HEK293T (cell line): ENCODE measurements around the gene NPC1.

Source experiments
- CTCF ChIA-PET: fragments of 350-600 bp; formaldehyde crosslinking; extraction: SDS; loops from one replicate; lab custom pipeline; 2021; ENCODE audit warnings: antibody characterized with exemption, inconsistent platforms; lab: Yijun Ruan, JAX
- POLR2A ChIA-PET: fragments of 350-600 bp; formaldehyde crosslinking; extraction: SDS; loops from one replicate; lab custom pipeline; 2020; ENCODE audit warnings: antibody characterized with exemption, inconsistent platforms; lab: Yijun Ruan, JAX
- DNase-seq: peaks from one replicate; pipeline ENCODE4 v3.0.0; 2012; ENCODE audit warnings: mixed read lengths; ENCODE audit errors: extremely low spot score
- ARNT ChIP-seq: fragments of 450-650 bp; IDR thresholded peaks from 2 replicates; pipeline ENCODE4 v1.6.1; 2017; ENCODE audit warnings: mild to moderate bottlenecking
- BHLHE40 ChIP-seq: fragments of 450-650 bp; IDR thresholded peaks from 2 replicates; pipeline ENCODE4 v1.6.1; 2016; ENCODE audit warnings: mild to moderate bottlenecking, moderate library complexity, borderline replicate concordance
- CTBP1 ChIP-seq: fragments of 450-650 bp; IDR thresholded peaks from 2 replicates; pipeline ENCODE4 v1.6.1; 2016; ENCODE audit warnings: borderline replicate concordance
- ELF4 ChIP-seq: fragments of 450-650 bp; IDR thresholded peaks from 2 replicates; pipeline ENCODE4 v1.6.1; 2017; ENCODE audit warnings: antibody characterized with exemption
- FOXA1 ChIP-seq: fragments of 450-650 bp; IDR thresholded peaks from 2 replicates; pipeline ENCODE4 v1.6.1; 2016; ENCODE audit warnings: mild to moderate bottlenecking
- FOXK2 ChIP-seq: fragments of 450-650 bp; IDR thresholded peaks from 2 replicates; pipeline ENCODE4 v1.6.1; 2016; ENCODE audit warnings: mild to moderate bottlenecking
- FOXM1 ChIP-seq: fragments of 450-650 bp; IDR thresholded peaks from 2 replicates; pipeline ENCODE4 v1.6.1; 2017; ENCODE audit warnings: mild to moderate bottlenecking, borderline replicate concordance
- HDGF ChIP-seq: fragments of 450-650 bp; IDR thresholded peaks from 2 replicates; pipeline ENCODE4 v1.6.1; 2017; ENCODE audit warnings: antibody characterized with exemption, borderline replicate concordance
- L3MBTL2 ChIP-seq: fragments of 450-650 bp; conservative IDR thresholded peaks from 2 replicates; pipeline ENCODE4 v1.6.1; 2016; ENCODE audit warnings: mild to moderate bottlenecking
- LEF1 ChIP-seq: fragments of 450-650 bp; IDR thresholded peaks from 2 replicates; pipeline ENCODE4 v1.6.1; 2017; ENCODE audit warnings: mild to moderate bottlenecking, borderline replicate concordance
- NFRKB ChIP-seq: fragments of 450-650 bp; IDR thresholded peaks from 2 replicates; pipeline ENCODE4 v1.6.1; 2016; ENCODE audit warnings: mild to moderate bottlenecking, moderate library complexity
- SP1 ChIP-seq: fragments of 450-650 bp; IDR thresholded peaks from 2 replicates; pipeline ENCODE4 v1.6.1; 2017
- SUZ12 ChIP-seq: fragments of 450-650 bp; IDR thresholded peaks from 2 replicates; pipeline ENCODE4 v1.6.1; 2016; ENCODE audit warnings: mild to moderate bottlenecking
- TARDBP ChIP-seq: fragments of 450-650 bp; IDR thresholded peaks from 2 replicates; pipeline ENCODE4 v1.6.1; 2016
- ZNF384 ChIP-seq: fragments of 450-650 bp; IDR thresholded peaks from 2 replicates; pipeline ENCODE4 v1.6.1; 2016
- TF ChIP-seq, protein P1 (sequence below): fragments of 450-650 bp; IDR thresholded peaks from 2 replicates; pipeline ENCODE4 v1.6.1; 2016

Gene NPC1

DNA sequence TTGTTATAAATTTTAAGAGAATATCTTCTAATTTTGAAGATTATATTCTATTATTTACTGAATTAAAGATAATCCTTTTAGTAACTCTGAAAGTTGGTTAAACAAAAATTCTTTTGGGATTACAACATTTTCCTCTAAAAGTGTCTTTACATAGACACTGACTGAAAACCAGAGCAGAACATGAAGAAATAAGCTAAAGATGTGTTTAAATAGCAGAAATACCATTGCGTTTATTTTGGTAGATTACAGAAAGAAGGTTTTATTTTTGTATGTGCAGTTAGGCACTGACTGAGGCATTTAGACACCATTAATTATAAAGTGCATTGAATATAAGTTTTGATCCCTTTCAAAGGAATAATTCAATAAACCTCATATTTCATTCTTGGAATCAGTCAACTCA is 13.5 kb upstream of the NPC1 start:
- TF ChIP-seq ARNT: no peak
- no peak for TF ChIP-seq ELF4
- TF ChIP-seq NFRKB: no peak
- no peak for TF ChIP-seq FOXM1
- TF ChIP-seq SP1: no peak
- TF ChIP-seq L3MBTL2: no peak
- TF ChIP-seq TARDBP: no peak
- no peak for TF ChIP-seq BHLHE40
- TF ChIP-seq ZNF384: no peak
- TF ChIP-seq SUZ12: no peak
- TF ChIP-seq CTBP1: no peak
- no peak for TF ChIP-seq FOXK2
- no peak for TF ChIP-seq LEF1
- TF ChIP-seq FOXA1: no peak
- no peak for DNase-seq
- CTCF ChIA-PET: no interaction called here
- POLR2A ChIA-PET: no interaction called here

DNA sequence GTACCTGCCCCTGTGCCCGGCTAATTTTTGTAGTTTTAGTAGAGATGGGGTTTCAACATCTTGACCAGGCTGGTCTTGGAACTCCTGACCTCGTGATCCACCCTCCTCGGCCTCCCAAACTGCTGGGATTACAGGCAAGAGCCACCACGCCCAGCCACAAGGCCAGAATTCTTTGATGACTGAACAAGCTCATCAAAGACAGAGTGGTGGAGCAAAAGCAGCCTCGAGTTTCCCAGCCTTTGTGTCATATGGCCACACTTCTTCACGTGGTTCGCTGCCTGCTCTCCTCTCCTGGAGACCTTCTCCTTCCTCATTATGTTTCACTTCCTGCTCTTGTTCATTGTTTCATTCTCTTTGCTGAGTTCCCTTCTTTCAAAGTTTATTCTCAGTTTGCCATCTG is 9.9 kb upstream of the NPC1 start:
- TF ChIP-seq FOXK2 (no peak), SUZ12 (no peak), LEF1 (no peak), ELF4 (no peak)
- CTCF ChIA-PET: interaction anchor here (1.0 kb wide), 2 partner anchors 9 to 11 kb away, joined by 3 read pairs; no protein-coding TSS in a partner anchor
- POLR2A ChIA-PET: no interaction called here

DNA sequence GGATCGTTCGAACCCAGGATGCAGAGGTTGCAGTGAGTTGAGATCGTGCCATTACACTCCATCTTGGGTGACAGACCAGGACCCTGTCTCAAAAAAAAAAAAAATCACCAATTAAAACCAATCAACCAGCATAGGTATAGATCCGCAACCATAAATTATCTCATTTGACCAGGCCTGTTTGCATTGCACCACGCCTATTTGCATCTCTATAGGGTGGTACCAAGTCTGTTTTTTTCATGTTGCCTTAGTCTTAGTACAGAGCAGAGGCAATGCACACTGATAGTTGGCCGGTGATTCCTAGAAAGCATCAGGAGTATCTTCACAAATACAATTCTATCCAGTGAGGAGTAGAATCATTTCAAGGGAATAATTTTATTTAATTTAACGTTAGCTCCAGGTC is 9.3 kb upstream of the NPC1 start:
- ChIA-PET POLR2A (no interaction called here), CTCF (no interaction called here)
- no peak for TF ChIP-seq TARDBP
- no peak for DNase-seq

More for the DNA sequence above, 9.9 kb upstream of the NPC1 start:
- no peak for DNase-seq

DNA sequence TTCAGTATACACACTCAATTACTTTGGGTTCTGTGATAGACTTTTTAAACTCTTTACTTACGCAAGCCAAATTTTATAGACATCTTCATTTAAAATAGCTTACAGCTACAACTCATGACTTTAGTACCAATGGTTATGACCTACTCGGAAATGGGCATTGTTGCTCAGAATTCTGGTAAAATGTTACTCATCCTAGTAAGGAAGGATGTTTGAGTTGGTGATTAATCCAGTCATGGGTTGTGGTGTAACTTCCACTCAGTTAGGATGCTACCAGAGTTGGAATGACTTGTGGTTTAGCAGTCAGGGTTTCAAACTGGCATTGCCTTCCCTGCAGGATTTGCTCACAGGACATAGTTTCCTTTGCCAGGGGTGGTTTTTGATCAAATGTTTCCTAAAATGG is 7.4 kb upstream of the NPC1 start:
- ChIA-PET POLR2A (no interaction called here), CTCF (no interaction called here)
- DNase-seq: no peak
- TF ChIP-seq SUZ12 (no peak), ZNF384 (no peak), FOXM1 (no peak), FOXA1 (no peak)

DNA sequence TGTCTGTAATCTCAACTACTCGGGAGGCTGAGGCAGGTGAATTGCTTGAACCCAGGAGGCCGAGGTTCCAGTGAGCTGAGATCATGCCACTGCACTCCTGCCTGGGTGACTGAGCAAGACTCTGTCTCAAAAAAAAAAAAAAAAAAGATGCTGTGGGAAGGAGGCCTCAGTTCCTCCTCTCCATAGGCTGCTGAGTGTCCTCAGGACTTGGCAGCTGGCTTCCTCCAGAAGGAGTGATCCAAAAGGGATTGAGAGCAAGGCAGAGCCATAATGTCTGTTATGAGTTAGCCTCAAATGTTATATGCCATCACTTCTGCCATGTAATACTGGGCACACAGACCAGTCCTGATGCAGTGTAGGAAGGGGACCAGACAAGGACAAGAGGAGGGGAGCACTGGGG is 6.6 kb upstream of the NPC1 start:
- POLR2A ChIA-PET: no interaction called here
- CTCF ChIA-PET: no interaction called here
- DNase-seq: no peak
- TF ChIP-seq L3MBTL2 (no peak), ELF4 (no peak), CTBP1 (no peak), HDGF (no peak), SP1 (no peak), LEF1 (no peak), TARDBP (no peak), ARNT (no peak), SUZ12 (no peak), ZNF384 (no peak), FOXA1 (no peak), NFRKB (no peak), FOXK2 (no peak)
- TF ChIP-seq, protein P1, sequence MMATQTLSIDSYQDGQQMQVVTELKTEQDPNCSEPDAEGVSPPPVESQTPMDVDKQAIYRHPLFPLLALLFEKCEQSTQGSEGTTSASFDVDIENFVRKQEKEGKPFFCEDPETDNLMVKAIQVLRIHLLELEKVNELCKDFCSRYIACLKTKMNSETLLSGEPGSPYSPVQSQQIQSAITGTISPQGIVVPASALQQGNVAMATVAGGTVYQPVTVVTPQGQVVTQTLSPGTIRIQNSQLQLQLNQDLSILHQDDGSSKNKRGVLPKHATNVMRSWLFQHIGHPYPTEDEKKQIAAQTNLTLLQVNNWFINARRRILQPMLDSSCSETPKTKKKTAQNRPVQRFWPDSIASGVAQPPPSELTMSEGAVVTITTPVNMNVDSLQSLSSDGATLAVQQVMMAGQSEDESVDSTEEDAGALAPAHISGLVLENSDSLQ: no peak

DNA sequence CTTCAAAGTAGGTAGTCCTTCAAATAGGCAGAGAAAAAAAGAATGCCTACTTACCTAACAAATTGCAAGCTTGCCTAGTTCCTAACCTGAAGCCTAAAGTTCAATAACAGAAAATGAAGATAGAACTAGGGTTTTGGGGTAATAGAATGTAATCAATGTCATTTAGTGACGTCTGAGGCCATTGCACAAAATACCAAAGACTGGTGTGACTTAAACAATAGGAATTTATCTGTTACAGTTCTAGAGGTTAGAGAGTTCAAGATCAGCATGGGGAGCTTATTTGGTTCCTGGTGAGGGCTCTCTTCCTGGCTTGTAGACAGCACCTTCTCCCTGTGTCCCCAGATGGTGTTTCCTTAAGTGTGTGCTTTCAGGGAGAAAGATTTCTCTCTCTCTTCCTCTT is 4.7 kb upstream of the NPC1 start:
- DNase-seq: no peak
- ChIA-PET POLR2A (no interaction called here), CTCF (no interaction called here)
- TF ChIP-seq L3MBTL2 (no peak), LEF1 (no peak), BHLHE40 (no peak), FOXA1 (no peak), ARNT (no peak), SUZ12 (no peak), HDGF (no peak), ELF4 (no peak)

DNA sequence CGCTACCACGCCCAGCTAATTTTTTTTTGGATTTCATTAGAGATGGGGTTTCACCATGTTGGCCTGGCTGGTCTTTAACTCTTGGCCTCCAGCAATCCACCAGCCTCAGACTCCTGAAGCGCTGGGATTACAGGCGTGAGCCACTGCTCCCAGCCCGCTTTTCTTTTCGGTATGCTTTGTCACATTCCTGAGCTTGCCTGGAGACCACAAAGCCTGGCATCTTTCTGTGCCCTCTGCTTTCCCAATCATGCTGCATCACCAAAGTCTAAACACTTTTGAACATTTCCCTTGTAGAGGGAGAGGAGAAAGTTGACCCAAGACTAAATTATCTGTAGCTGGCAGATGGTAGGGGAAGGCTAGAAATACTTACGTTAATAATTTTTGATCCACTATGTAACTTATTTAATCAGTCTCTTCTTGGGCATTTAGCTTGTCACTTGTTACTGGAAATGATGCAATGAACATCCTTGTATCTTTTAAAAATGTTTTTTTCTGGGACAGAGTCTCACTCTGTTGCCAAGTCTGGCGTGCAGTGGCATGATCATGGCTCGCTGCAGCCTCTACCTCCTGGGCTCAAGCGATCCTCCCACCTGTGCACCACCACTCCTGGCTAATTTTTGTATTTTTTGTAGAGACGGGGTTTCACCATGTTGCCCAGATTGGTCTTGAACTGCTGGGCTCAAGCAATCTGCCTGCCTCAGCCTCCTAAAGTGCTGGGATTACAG is 2.7 kb upstream of the NPC1 start:
- ChIA-PET CTCF (interaction anchor here (0.6 to 1.3 kb wide), 3 partner anchors 17 to 115 kb away, joined by 3 to 4 read pairs (median 3); no protein-coding TSS in a partner anchor), POLR2A (interaction anchor here (0.8 kb wide), 1 partner anchor 18 kb away, joined by 3 read pairs; no protein-coding TSS in a partner anchor)
- TF ChIP-seq TARDBP (no peak), ELF4 (no peak), FOXM1 (no peak), LEF1 (no peak), ZNF384 (no peak), FOXA1 (no peak), FOXK2 (no peak), NFRKB (no peak), ARNT (no peak), L3MBTL2 (no peak), SP1 (no peak), BHLHE40 (no peak), CTBP1 (no peak), HDGF (no peak), SUZ12 (no peak)
- TF ChIP-seq, protein P1: no peak
- no peak for DNase-seq

DNA sequence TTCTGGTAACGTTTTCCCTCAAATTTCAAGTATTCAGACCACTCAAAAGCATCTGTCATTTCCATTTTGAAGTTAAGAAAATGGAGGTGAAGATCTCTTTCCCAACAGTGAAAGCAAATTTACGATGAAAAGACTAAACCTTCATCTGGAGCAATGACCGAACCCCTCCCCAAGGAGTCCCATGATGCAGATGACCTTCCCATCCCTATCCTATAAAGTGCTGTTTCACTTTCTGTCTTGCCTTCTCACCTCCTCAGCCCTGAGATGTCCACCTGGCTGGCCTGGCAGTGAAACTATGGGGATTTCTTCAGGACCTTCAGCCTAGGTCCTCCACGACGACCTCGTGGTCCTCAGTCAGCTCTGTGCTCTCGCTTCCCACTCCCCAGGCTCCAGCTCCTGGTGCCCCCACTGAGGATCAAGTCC is 925 bp upstream of the NPC1 start:
- POLR2A ChIA-PET: no interaction called here
- CTCF ChIA-PET: interaction anchor here (0.8 to 1.7 kb wide), 2 partner anchors 9 to 71 kb away, joined by 3 to 5 read pairs; no protein-coding TSS in a partner anchor
- TF ChIP-seq ARNT (no peak), HDGF (no peak), FOXK2 (no peak)
- TF ChIP-seq, protein P1: no peak
- no peak for DNase-seq
